ENCODE measurements around the gene IGFLR1. TPM values are rescaled to one million over a fixed set of nuclear protein-coding genes. Genes with fewer than 3 reads are reported as not detected.

IGFLR1 gene
- total RNA-seq, 1 donor from 2014 or later = 138 TPM

- H3K9me3 Mint-ChIP-seq = no peaks in the 10 kb centered on the region
- peak overlapping the region; percentile 94 for H3K4me3 Mint-ChIP-seq (ENCODE audit: low read depth)
- peak overlapping the region; percentile 85 for H3K27ac Mint-ChIP-seq
- no peaks in the 10 kb centered on the region for H3K27me3 Mint-ChIP-seq (ENCODE audit: low read depth)
- peak; percentile 48 for DNase-seq (ENCODE audit: low spot score)
- H3K36me3 Mint-ChIP-seq (ENCODE audit: low read depth) = peaks cover 77% of the 10 kb centered on the region
- intact Hi-C loops (cut with micrococcal nuclease) = loop anchor here (5.0 kb wide), 1 partner anchor 451 kb away; the partner anchor contains the start of gene USF2
- peaks cover 26% of the 10 kb centered on the region for H3K4me1 Mint-ChIP-seq (ENCODE audit: low read depth)
Measured at GRCh38 chr19:35718345-35719041, 23.8 kb downstream of the IGFLR1 start.

GRCh38 chr19:35717665-35718344 lies 24.4 kb downstream of the IGFLR1 start, which contains the start of gene KMT2B:
TSS of gene KMT2B (plus strand) at chr19:35718003. CDS start at chr19:35718019, 16 bp downstream.
- Mint-ChIP-seq H3K27ac (peak within 1 kb of the TSS; percentile 92), H3K36me3 (ENCODE audit: low read depth) (peaks cover 73% of the 10 kb centered on the region), H3K9me3 (no peaks in the 10 kb centered on the region), H3K4me1 (ENCODE audit: low read depth) (peaks cover 28% of the 10 kb centered on the region), H3K4me3 (ENCODE audit: low read depth) (peak within 1 kb of the TSS; percentile 94), H3K27me3 (ENCODE audit: low read depth) (no peaks in the 10 kb centered on the region)
- DNase-seq (ENCODE audit: low spot score) = no peak
- intact Hi-C loops (cut with micrococcal nuclease) = loop anchor here (1.0 to 5.0 kb wide), 8 partner anchors 15 to 451 kb away; partner anchors contain the start of genes ARHGAP33, PROSER3, PSENEN and U2AF1L4

GRCh38 chr19:35716801-35717664 lies 25.2 kb downstream of the IGFLR1 start:
- H3K9me3 Mint-ChIP-seq = no peaks in the 10 kb centered on the region
- peak overlapping the region; percentile 94 for H3K4me3 Mint-ChIP-seq (ENCODE audit: low read depth)
- intact Hi-C loops (cut with micrococcal nuclease) = loop anchor here (1.0 to 5.0 kb wide), 8 partner anchors 14 to 450 kb away; partner anchors contain the start of genes ARHGAP33, PROSER3, PSENEN and U2AF1L4
- DNase-seq (ENCODE audit: low spot score) = peak; percentile 97
- peaks cover 35% of the 10 kb centered on the region for H3K4me1 Mint-ChIP-seq (ENCODE audit: low read depth)
- H3K36me3 Mint-ChIP-seq (ENCODE audit: low read depth) = peaks cover 65% of the 10 kb centered on the region
- H3K27me3 Mint-ChIP-seq (ENCODE audit: low read depth) = no peaks in the 10 kb centered on the region
- peak overlapping the region; percentile 92 for H3K27ac Mint-ChIP-seq

- DNase-seq (ENCODE audit: low spot score) = no peak
- Mint-ChIP-seq H3K4me3 (ENCODE audit: low read depth) (peak overlapping the region; percentile 94), H3K27me3 (ENCODE audit: low read depth) (no peaks in the 10 kb centered on the region), H3K9me3 (peaks cover 3% of the 10 kb centered on the region), H3K4me1 (ENCODE audit: low read depth) (peaks cover 40% of the 10 kb centered on the region), H3K27ac (peak overlapping the region; percentile 92), H3K36me3 (ENCODE audit: low read depth) (peaks cover 60% of the 10 kb centered on the region)
- intact Hi-C loops (cut with micrococcal nuclease) = loop anchor here (2.0 to 5.0 kb wide), 3 partner anchors 13 to 449 kb away; partner anchors contain the start of gene USF2
Measured at GRCh38 chr19:35715981-35716800, 26.1 kb downstream of the IGFLR1 start.

GRCh38 chr19:35715355-35715809 lies 26.9 kb downstream of the IGFLR1 start:
- peaks cover 3% of the 10 kb centered on the region for H3K9me3 Mint-ChIP-seq
- intact Hi-C loops (cut with micrococcal nuclease) = loop anchor here (5.0 kb wide), 1 partner anchor 448 kb away; the partner anchor contains the start of gene USF2
- H3K36me3 Mint-ChIP-seq (ENCODE audit: low read depth) = peaks cover 54% of the 10 kb centered on the region

DNA sequence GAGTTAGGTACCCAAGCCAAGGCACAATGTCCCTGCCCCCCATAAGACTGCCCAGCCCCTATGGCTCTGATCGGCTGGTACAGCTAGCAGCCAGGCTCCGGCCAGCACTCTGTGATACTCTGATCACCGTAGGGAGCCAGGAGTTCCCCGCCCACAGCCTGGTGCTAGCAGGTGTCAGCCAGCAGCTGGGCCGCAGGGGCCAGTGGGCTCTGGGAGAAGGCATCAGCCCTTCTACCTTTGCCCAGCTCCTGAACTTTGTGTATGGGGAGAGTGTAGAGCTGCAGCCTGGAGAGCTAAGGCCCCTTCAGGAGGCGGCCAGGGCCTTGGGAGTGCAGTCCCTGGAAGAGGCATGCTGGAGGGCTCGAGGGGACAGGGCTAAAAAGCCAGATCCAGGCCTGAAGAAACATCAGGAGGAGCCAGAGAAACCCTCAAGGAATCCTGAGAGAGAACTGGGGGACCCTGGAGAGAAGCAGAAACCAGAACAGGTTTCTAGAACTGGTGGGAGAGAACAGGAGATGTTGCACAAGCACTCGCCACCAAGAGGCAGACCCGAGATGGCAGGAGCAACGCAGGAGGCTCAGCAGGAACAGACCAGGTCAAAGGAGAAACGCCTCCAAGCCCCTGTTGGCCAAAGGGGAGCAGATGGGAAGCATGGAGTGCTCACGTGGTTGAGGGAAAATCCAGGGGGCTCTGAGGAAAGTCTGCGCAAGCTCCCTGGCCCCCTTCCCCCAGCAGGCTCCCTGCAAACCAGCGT lies 27.5 kb downstream of the IGFLR1 start:
- H3K27ac Mint-ChIP-seq = peak overlapping the region; percentile 100
- no peaks in the 10 kb centered on the region for H3K27me3 Mint-ChIP-seq (ENCODE audit: low read depth)
- no peak for DNase-seq (ENCODE audit: low spot score)
- peak overlapping the region; percentile 94 for H3K4me3 Mint-ChIP-seq (ENCODE audit: low read depth)
- peaks cover 50% of the 10 kb centered on the region for H3K4me1 Mint-ChIP-seq (ENCODE audit: low read depth)
- H3K9me3 Mint-ChIP-seq = peaks cover 3% of the 10 kb centered on the region
- intact Hi-C loops (cut with micrococcal nuclease) = loop anchor here (5.0 kb wide), 2 partner anchors 167 to 447 kb away; partner anchors contain the start of genes TMEM147 and USF2
- peaks cover 50% of the 10 kb centered on the region for H3K36me3 Mint-ChIP-seq (ENCODE audit: low read depth)

More at GRCh38 chr19:35715355-35715809, 26.9 kb downstream of the IGFLR1 start:
- Mint-ChIP-seq H3K27ac (peak overlapping the region; percentile 92), H3K4me1 (ENCODE audit: low read depth) (peaks cover 48% of the 10 kb centered on the region), H3K27me3 (ENCODE audit: low read depth) (no peaks in the 10 kb centered on the region), H3K4me3 (ENCODE audit: low read depth) (peak overlapping the region; percentile 94)
- DNase-seq (ENCODE audit: low spot score) = no peak

GRCh38 chr19:35713904-35714495 lies 28.3 kb downstream of the IGFLR1 start:
- peaks cover 46% of the 10 kb centered on the region for H3K4me1 Mint-ChIP-seq (ENCODE audit: low read depth)
- no peaks in the 10 kb centered on the region for H3K27me3 Mint-ChIP-seq (ENCODE audit: low read depth)
- no peak for DNase-seq (ENCODE audit: low spot score)
- H3K4me3 Mint-ChIP-seq (ENCODE audit: low read depth) = peak overlapping the region; percentile 94
- H3K36me3 Mint-ChIP-seq (ENCODE audit: low read depth) = peaks cover 44% of the 10 kb centered on the region
- H3K27ac Mint-ChIP-seq = peak overlapping the region; percentile 100
- peaks cover 3% of the 10 kb centered on the region for H3K9me3 Mint-ChIP-seq
- intact Hi-C loops (cut with micrococcal nuclease) = loop anchor here (2.0 to 5.0 kb wide), 3 partner anchors 41 to 189 kb away; partner anchors contain the start of genes HCST and TMEM147

GRCh38 chr19:35713506-35713850 lies 28.8 kb downstream of the IGFLR1 start:
- Mint-ChIP-seq H3K27me3 (ENCODE audit: low read depth) (no peaks in the 10 kb centered on the region), H3K27ac (peak overlapping the region; percentile 100), H3K9me3 (peaks cover 3% of the 10 kb centered on the region), H3K4me3 (ENCODE audit: low read depth) (peak overlapping the region; percentile 94), H3K36me3 (ENCODE audit: low read depth) (peaks cover 40% of the 10 kb centered on the region), H3K4me1 (ENCODE audit: low read depth) (peaks cover 43% of the 10 kb centered on the region)
- no peak for DNase-seq (ENCODE audit: low spot score)
- intact Hi-C loops (cut with micrococcal nuclease) = loop anchor here (2.0 to 5.0 kb wide), 3 partner anchors 41 to 189 kb away; partner anchors contain the start of genes HCST and TMEM147

- H3K4me1 Mint-ChIP-seq (ENCODE audit: low read depth) = peaks cover 43% of the 10 kb centered on the region
- intact Hi-C loops (cut with micrococcal nuclease) = loop anchor here (1.0 to 5.0 kb wide), 4 partner anchors 27 to 190 kb away; partner anchors contain the start of genes HCST and TMEM147
- peak overlapping the region; percentile 100 for H3K27ac Mint-ChIP-seq
- H3K27me3 Mint-ChIP-seq (ENCODE audit: low read depth) = no peaks in the 10 kb centered on the region
- H3K9me3 Mint-ChIP-seq = peaks cover 3% of the 10 kb centered on the region
- H3K36me3 Mint-ChIP-seq (ENCODE audit: low read depth) = peaks cover 43% of the 10 kb centered on the region
- peak; percentile 72 for DNase-seq (ENCODE audit: low spot score)
- peak overlapping the region; percentile 94 for H3K4me3 Mint-ChIP-seq (ENCODE audit: low read depth)
Measured at GRCh38 chr19:35712567-35713505, 29.4 kb downstream of the IGFLR1 start.
